Measurements from ENCODE around the gene TSPAN14.

DNA sequence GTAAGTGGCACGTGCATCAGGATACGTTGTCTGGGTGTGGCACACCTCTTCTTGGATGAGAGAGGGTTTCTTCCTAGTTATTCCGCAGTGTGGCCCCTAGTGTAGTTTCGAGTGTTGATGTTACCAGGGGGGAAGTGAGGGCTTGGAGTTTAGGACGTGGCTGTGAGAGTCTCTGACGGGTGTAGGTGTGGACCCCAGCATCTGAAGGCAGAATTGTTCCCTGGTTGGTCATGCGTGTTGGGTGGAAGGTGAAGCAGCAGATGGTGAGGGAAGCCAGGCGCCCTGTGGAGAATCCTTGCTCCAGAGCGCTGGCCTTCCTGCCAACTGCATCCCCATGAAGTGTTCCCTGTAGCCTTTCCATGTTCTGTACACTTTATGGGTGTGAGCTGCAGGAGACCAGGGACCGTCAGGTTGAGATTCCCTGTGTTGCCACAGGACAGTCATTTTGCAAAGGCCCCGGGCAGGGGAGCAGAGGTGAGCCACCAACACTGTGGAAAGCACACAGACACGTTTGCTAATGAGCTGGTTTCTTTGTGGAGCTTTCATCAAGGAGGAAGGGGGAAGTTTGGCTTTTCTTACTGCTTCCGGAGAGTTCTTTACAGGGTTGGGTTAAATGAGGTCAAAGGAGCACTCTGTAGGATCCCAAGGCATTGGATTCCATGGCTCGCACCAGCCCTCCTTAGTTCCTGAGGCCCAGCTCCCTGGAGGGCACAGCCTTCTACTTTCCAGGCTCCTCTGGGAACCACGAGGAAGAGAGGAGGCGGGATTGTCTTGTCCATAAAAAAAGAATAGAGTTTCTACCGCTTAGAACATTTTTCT lies 32.0 kb downstream of the TSPAN14 start:
- TF ChIP-seq, protein P1, sequence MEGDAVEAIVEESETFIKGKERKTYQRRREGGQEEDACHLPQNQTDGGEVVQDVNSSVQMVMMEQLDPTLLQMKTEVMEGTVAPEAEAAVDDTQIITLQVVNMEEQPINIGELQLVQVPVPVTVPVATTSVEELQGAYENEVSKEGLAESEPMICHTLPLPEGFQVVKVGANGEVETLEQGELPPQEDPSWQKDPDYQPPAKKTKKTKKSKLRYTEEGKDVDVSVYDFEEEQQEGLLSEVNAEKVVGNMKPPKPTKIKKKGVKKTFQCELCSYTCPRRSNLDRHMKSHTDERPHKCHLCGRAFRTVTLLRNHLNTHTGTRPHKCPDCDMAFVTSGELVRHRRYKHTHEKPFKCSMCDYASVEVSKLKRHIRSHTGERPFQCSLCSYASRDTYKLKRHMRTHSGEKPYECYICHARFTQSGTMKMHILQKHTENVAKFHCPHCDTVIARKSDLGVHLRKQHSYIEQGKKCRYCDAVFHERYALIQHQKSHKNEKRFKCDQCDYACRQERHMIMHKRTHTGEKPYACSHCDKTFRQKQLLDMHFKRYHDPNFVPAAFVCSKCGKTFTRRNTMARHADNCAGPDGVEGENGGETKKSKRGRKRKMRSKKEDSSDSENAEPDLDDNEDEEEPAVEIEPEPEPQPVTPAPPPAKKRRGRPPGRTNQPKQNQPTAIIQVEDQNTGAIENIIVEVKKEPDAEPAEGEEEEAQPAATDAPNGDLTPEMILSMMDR (optimal IDR thresholded peaks at IDR 0.05 in 1 of 3, IDR thresholded peaks at IDR 0.05 in 1 of 3, conservative IDR thresholded peaks at IDR 0.05 in 1 of 3; ENCODE audit: extremely low read depth in 1 of 3, insufficient read depth in 2 of 3, low read length in 3 of 3) = no peak
- TF ChIP-seq EZH2 (IDR thresholded peaks at IDR 0.05; ENCODE audit: low read length) = no peak
